Fibroblast of gingiva (primary cell): ENCODE results near the gene MBOAT1.
A peak's percentile ranks its signal among the peaks of the same experiment; 100 is the strongest.

Experiments
- DNase-seq: peaks from one replicate; pipeline ENCODE4 v3.0.0-alpha.2; 2011; ENCODE audit warnings: low read depth

Gene MBOAT1

DNA sequence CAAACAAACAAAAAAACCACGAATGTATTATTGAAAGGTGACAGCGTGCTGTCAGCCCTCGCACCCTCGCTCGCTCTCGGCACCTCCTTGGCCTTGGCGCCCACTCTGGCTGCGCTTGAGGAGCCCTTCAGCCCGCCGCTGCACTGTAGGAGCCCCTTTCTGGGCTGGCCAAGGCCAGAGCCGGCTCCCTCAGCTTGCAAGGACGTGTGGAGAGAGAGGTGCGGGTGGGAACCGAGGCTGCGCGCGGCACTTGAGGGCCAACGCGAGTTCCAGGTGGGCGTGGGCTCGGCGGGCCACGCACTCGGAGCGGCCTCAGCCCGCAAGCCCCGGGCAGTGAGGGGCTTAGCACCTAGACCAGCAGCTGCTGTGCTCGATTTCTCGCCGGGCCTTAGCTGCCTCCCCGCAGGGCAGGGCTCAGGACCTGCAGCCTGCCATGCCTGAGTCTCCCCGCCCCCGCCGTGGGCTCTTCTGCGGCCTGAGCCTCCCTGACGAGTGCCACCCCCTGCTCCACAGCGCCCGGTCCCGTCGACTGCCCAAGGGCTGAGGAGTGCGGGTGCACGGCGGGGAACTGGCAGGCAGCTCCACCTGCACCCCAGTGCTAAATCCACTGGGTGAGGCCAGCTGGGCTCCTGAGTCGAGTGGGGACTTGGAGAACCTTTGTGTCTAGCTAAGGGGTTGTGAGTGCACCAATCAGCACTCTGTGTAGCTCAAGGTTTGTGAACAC is 20.9 kb upstream of the MBOAT1 start:
- DNase-seq = no peak

DNA sequence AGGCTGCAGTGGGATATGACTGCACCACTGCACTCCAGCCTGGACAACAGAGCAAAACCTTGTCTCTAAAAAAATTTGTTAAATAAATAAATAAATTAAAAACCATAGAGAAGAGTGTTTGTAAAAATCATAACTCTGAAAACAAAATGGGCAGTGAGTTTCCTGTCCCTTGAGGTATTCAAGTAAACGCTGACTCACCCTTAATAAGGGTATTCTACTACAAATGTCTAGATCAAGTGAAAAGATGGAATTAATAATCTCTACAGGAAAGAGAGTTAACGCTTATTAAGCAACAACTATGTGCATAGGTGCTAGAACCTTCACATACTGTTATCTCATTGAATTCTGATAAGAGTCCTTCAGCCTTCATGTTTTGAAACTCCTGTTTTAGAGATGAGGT is 19.9 kb upstream of the MBOAT1 start:
- no peak for DNase-seq

DNA sequence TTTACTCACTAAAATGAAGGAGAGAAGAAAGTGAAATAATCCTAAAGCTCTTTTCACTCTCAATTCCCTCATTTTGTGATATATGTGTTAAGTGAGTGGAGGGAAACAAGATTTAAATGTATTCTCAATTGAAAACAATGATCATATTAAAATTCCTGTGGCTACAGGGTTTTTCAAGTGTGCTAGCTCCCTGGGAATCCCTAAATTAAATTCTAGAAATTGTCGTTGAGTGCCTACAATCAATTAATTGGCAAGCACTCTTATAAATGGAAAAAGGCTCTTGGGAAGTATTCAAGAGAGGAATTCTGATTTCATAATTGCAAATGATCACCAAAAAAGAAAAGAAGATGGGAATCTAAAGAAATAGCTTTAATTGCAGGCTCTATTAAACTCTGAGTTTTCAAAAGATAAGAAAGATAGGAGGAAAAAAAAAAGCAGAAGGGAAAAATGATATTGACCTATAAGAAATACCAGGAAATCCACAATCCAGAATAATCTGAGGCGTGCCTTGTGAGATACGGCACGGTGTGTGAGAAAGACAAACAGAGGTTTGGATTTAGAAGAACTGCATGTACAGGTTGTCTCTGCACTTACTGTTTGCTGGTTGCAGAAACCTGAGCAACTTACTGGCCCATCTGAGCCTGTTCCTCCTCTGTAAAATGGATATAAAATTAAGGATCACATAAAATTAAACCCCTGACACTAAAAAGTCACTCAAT is 18.3 kb upstream of the MBOAT1 start:
- DNase-seq = no peak

DNA sequence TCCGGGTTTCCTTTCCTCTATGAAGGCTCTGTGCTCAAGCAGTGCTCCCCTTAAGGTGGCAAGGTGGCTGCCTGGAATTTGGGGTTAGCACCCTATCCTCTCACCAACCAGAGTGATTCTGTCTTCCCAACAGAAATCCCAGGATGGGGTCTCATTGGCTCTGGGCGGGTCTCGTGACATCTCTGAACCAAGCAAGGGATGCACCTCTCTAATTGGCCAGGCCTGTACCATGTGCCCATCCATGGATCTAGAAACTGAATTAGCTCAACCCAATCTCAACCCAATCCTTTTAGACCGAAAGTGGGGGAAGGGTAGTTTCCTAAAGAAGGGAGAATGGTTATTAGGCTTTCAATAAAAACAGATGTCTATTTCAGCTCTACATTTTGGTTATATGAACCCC is 17.6 kb upstream of the MBOAT1 start:
- no peak for DNase-seq

DNA sequence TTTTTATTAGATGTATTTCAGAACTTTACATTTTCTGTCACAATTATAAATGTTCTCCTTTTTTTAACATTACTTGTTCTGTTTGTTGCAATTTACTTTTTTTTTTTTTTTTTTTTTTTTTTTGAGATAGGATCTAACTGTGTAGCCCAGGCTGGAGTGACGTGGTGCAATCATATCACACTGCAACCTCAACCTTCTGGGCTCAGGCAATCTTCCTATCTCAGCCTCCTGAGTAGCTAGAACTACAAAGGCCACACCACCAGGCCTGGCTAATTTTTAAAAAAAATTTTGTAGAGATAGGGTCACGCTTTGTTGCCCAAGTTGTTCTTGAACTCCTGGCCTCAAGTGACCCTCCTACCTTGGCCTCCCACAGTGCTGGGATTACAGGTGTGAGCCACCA is 15.1 kb upstream of the MBOAT1 start:
- DNase-seq = no peak

DNA sequence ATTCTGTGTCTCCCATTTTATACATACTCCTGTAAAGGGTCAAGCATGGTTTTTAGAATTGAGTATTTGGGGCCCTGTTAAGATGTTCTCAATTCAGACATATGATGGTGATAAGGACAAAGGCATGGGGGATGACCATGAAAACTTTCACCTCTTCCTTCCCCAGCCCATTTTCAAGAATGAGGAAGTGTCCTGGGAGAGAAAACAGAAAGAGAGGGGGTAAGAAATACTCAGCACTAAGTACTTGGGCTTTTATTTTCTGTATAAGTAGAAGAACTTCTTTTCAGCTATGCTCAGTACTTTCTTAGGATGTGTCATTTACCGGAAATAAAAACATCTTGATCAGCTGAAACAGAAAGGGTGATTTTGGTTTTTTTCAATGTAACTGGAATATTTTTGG is 10.9 kb upstream of the MBOAT1 start:
- DNase-seq = no peak

DNA sequence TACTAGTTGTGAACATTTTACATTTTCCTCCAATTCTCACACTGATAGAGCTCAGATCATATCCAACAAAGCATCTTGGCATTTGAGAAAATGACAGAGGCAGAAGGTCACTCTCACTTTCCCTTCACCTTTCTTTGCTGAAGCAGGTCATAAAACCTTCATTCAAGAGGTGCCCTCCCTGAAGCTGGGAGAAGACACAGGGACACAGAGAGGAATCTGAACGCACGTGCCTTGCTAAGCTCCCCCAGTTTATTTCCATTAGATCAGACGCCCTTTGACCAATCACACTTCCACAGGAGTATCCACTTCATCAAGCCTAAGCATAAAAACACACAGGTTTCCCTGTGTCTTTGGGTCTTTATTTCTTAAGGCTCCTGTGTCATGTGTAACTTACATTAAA is 9.2 kb upstream of the MBOAT1 start:
- no peak for DNase-seq

DNA sequence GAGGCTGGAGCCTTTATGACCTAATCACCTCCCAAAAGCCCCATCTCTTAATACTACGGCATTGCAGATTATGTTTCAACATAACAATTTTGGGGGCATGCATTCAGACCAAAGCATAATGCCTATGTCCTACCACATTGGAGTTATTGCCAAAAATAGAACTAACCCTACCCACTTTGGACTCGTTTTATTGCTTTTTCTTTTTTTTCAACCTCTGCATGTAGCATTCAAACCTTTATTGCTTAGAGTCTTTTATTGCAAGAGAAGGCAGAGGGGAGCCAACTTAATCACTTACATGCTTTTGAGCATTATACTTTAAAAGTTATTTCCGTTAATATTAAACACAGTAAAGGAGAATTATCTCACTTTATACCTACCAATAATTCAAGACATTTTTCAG is 8.1 kb upstream of the MBOAT1 start:
- no peak for DNase-seq

DNA sequence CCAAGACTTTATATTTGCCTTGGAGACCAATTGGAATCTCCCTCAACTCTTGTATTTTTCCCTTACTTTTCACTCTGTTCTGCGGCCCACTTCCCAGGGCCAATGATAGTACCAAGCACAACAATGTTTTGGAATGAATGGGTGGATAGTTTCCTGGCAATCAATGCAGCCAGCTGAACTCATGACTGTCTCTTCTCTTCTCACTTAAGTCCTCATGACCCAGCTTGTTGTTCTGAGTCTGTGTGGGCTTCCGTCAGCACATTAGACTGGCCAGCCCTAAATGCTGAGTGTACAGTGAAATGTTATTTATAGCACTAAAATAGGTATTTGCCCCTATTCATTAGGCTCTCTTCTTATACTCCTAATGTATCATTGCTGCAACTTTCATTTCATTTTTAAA is 5.6 kb upstream of the MBOAT1 start:
- no peak for DNase-seq

DNA sequence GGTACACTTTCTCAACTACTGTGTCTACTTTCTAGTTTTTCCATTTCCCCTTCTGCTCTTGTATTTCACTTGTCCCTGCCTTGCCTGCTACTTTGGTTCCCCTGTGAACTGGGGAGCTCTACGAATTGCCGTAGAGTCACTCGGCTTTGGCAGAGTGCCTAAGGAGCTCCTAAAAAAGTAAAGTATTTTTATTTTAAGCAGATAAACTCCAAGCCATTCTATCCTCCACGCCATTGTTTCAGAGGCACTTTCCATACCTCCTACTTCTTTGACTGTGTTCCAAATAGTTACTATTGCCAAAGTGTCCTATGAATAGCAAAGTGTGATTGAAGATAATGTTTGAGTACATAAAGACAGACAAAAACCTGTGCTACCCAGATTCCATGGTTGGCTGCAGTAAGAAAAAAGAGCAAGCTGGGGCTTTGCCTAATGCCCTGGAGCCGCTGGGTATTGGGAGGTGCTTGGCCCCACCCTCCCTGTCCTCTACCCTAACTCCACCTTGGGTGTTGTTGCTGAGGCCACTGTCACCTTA is 5.1 kb upstream of the MBOAT1 start:
- no peak for DNase-seq

DNA sequence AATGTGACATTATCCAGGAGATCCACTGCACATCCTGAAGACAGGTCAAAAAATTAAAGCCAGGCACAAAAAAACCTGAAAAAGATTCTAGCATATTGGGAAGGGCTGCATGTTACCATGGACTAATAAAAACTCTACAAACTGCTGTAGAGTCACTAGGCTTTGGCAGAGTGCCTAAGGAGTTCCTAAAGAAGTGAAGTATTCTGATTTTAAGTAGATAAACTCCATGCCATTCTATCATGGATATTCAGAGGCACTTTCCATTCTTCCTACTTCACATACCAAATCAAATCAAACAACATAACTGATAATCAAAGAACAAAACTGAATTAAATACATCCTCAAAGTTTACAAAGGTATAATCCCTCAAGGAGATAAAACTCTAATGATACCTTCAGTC is 3.0 kb upstream of the MBOAT1 start:
- DNase-seq = no peak

DNA sequence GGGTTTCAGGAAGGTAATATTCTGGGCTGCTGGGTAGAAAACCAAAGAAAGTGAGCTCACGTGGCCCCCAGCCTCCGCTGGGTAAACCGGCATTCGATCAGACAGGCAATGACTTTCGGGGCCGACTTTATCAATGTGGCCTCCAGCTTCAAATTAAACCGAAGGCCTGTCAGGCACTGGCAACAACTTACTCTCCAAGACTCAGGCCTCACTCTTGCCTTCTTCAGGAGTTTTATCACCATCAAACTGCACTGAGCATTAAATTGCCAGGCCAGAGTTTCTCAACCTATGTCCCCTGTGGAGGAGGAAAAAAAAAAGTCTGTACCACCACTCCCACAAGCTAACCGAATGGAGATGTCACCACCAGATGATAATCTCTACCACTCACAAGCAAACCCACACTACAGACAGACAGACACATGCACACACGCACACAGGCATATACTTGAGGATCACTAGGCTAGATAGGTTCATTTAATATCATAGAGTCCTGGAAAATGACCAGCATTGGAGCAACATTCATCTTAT is 1.1 kb upstream of the MBOAT1 start:
- DNase-seq = no peak

DNA sequence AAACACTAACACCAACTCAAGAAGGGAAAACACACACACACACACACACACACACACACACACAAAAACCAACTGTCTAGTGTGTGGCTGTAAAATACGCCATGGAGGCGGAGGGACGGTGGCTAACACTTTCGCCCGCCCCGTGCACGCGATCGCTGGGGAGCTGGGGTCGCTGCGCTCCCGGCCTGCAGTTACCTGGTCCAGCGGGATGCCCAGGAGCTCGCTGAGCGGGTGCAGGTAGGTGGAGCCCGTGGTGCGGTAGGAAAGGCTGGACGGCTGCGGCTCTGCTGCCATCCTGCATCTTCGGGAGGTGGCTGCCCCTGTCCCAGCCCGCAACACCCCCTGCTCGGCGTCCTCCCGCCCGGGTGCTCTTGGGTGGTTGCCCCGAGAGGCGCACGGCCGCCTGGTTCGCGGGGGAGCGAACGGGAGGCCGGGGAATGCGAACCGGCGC is 303 bp downstream of the MBOAT1 start:
- DNase-seq = peak; percentile 47

DNA sequence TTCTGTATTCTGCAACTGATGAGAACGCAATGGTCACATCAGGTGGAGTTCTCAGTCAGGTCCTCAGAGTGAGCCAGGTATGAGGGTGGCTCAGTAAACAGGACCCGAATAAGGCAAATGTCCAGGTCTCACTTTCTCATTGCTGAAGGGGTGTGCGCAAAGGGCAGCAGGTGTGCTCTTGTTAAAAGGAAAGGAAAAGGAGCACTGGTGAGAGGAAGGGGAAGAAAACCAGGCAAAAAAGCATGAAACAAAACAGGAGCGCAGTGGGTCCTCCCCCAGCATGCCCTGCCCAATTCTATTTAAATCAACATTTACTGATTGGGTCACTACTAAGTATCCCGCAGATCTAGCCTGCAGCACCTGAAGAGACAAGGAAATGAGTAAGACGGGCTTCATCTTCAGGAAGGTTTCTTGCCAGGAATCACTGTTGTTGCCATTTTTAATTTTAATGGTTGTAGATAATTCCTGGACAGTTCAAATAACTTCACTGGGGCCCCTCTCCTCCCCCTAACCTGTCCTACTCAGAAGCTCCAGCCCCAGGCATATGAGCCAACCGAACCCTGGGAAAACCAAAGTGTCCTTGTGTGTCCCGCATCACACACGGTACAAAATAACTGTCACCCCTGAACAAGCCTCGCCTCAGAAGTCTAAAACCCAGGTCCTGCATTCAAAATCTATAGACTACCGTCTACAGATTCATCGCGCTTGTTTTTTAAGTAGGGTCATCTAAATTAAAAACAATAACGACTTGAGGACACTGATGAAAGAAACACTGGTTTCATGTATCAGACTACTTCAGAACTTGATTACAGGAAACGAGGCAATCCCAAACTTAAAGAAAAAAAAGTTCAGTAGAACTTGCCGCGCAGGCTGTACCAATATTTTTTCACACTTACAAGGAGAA is 980 bp downstream of the MBOAT1 start:
- DNase-seq = no peak

DNA sequence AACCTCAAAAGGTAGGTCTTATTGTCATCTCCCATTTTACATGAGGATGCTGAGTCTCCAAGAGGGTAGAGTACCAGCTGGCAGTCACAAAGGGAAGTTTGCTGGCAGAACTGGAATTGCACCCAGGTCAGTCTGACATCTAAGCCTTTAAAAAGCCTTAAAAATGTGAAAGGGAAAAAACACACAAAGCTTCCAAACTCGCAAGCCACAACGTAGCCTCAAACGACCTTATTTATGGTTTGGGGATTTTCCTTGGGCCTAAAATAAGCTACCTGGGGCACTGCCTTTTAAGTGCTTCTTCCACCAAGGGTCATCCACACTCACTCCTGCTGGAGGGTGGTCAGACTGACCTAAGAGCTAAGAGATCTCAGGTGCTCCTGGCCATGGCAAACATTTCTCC is 2.1 kb downstream of the MBOAT1 start:
- DNase-seq = no peak

DNA sequence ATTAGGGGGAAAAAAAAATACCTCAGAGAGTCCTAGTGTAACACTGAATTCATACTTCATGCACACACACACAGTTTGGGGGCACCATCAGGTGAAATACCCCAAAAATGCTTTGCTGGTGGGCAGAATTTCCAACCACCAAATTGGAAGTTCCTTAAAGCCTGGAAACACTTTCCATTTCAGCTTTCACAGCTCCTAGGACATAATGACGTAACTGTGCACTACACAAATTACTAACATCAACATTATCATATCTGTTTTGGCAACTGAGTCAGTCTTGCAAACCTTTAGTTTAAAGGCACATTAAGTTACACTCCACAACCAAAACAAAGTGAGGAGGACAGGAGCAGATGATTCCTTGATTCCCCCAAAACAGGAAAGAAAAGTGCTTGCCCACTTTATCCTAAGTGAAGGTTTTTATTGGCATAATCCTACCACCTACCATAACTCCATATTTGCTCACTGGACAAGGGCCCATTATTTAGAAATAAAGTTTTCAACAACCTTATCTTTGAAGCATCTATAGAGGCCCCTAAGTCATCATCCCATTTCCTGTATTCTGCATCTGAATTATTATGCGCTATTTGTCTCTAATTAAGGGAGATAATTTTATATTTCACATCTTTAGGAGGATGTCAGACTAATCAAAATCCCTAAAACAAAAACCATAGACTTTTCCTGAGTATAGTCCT is 3.4 kb downstream of the MBOAT1 start:
- no peak for DNase-seq

DNA sequence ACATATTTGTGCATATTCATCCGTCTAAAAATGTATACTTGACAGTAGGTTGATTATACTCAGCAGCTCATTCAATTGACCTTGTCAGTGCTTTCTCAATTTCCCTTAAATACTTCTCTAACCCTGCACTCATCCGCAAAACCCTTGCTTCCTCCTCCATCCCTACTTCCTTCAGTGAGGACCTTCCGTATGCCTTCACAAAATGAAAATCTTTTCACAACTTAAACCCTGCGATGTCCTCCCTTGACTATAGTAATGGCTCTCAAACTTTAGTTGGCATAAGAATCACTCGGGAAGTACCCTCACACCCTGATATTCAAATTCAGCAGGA is 5.2 kb downstream of the MBOAT1 start:
- no peak for DNase-seq

DNA sequence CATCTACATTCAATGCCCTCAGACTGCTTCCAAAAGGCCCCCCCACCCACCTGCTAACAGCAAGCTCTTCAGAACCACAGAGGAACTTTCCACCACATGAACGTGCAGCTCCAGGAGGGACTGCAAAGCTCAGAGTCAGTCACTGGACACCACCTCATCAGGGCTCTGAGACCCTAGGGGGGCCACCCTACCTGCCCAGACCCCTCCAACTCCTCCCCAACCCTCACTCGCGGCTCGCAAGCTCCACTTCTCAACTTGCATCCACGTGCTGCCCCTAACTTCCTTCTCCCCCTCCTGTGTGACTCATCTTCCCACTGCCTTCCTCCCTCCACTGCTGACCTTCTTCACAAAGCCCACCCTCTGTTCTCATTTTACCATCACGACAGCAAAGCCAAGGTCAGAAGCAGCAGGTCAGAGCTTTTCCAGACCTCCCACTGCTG is 6.5 kb downstream of the MBOAT1 start:
- no peak for DNase-seq

DNA sequence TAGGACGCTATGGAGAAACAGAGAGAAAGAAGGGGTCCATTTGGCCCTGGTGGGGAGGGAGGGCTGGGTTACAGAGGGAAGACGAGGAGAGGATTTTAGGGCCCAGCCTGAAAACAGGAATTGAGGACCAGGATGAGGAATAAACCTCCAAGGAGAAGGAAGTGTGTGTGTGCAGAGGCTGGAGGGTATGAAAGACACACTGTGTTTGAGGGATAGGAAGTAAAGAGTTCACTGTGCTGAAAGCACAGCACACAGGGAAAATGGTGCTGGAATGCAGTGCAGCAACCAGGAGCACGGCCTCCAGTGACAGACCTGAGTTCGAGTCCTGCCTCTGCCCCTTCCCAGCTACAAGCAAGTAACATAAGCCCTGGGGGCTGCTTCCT is 7.8 kb downstream of the MBOAT1 start:
- DNase-seq = no peak

DNA sequence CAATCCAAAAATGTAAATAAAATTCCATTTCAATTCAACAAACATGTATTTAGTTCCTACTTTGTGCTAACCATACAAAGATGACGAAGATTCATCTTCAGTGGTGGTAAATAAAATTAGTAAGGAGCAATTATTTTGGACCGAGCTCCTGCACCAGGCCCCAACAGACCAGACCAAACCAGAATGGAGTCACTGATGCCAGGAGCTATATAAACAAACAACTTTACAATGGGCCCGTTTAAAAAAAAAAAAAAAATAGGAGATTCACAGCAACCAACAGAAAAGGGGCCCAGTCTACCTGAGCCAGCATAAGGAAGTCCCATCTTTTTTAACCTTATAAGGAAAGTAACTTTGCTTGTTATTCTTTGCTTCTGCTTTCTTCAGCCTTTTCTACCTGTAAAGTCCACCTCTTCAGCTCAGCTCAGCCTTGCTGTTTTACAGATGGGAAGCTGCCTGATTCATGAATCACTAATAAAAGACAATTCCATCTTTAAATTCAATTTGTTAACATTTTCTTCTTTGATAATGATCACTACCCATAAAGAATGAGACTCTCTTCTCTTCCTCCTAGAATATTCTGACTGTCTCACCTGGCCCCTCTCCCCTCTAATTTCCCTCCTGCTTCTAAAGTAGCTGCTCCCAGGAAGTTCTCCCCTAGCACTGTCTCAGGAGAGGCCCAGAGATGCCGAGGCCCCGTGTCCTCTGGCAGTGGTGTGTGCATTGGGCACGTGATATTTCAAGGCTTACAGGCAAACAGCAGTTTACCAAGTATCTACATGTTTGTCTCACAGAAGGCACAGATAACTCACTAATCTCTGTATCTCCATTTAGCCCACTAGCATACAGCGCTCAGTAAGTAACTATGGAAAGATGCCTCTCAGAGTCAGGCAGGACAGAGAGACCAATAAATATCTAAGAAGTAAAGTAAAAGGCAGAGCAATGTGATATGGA is 8.4 kb downstream of the MBOAT1 start:
- peak; percentile 26 for DNase-seq
